KBM-7 (cell line): Measurements from ENCODE around the gene GUCA1C.
A peak's percentile ranks its signal among the peaks of the same experiment; 100 is the strongest.

Experiments
- DNase-seq: peaks from one replicate; pipeline ENCODE4 v3.0.0-alpha.2; 2015
- in situ Hi-C: fragments of 300-500 bp; cut with MboI; formaldehyde crosslinking; loops from 2 replicates; pipeline ENCODE4 v1.14.3; 2020; ENCODE audit warnings: low sequenced_read_pairs, low pct_unique_long_range_greater_than_20kb, mixed read lengths

The GUCA1C gene

DNA sequence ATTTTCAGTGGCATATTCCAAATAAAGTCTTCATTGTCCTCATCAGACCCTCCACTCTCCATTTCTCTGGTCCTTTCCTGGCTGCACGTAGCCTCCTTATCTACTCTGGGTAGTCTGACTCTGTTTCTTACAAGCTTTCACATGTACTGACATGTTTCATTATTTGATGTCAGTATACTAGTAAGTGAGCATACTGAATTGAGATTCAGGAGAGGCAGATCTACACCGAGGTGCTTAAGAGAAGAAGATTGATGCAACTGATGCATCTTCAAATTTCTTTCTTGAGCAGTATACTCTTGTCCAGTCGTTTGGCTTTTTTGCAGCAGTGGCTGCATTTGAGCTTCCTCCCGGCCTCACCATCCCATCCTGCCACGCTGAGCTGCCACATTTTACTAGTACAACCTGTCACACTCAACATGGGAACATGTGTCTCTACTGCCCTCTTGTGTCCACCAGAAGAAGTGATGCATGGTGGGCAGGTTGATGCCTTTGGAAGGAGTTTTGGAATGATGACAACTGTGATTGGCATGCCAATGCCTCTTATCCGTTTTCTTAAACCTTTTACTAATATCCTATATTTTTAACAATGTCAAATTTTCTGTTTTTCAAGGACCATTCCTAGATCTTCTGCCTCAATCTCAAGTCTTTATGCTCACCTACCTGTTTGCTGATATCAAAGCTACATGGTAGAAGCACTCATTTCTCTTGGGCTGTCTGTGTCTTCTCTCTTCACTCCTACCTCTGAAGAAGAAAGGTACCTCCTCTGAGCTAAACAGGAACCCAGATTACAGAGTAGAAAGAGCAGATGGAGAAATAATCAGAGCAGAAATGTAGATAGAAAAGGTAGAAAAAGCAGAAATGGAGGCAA is 38.7 kb downstream of the GUCA1C start:
- peak; percentile 65 for DNase-seq
- in situ Hi-C loops = loop anchor here (25.0 kb wide), 1 partner anchor 428 kb away; no protein-coding TSS in a partner anchor

DNA sequence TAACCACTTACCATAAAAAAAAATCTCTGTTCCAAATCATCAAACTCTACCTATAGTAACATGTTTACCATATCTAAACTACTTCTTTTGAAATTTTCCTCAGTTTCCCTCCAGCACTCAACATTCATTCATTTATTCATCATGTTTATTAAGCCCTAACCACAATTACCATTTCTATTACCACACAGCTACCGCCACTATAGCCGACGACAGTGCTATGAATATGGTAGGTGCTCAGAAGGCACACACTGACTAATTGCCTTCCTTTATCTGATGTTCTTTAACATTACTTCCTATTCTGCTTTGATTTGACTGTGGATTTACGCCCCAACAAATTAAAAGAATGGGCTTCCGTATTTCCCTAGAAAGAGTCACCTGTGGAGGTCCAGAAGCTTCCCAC is 43.9 kb downstream of the GUCA1C start:
- in situ Hi-C loops = loop anchor here (25.0 kb wide), 1 partner anchor 422 kb away; no protein-coding TSS in a partner anchor
- DNase-seq = no peak

DNA sequence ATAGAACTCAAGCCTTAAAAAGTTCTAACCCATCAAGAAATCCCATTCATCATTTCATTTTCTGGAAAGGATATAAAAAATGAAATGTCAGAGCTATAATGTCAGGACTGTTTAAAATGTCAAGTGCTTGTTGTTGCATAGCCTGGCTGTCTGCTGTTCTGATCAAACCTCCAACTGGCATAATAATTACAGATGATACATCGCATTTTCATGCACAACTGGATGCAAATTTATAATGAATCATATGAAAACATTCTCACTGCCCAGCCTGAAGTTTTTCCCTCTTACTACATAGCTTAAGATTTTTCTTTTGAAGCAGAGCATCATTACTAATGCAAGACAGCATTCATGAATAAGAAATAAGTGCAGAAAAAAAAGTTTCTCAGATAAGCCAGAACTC is 46.5 kb downstream of the GUCA1C start:
- no peak for DNase-seq
- in situ Hi-C loops = loop anchor here (25.0 kb wide), 1 partner anchor 420 kb away; no protein-coding TSS in a partner anchor

DNA sequence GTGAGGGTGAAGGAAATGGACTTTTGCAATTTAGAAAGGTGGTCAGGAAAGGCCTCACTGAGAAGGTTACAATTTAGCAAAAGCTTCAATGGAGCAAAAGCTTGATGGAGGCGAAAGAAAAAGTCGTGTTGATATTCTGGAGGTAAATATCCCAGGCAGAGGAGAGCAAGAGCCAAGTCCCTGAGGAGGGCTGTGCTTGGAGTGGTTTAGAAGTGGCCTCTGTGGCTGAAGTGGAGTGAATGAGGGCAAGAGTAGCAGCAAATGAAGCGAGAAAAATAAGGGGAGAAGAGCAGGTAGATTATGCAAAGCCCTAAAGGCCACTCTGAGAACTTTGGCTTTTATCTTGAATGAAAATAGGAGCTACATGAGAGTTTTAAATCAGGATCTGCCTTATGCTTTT is 54.1 kb downstream of the GUCA1C start:
- DNase-seq = no peak
- in situ Hi-C loops = no loop called here

DNA sequence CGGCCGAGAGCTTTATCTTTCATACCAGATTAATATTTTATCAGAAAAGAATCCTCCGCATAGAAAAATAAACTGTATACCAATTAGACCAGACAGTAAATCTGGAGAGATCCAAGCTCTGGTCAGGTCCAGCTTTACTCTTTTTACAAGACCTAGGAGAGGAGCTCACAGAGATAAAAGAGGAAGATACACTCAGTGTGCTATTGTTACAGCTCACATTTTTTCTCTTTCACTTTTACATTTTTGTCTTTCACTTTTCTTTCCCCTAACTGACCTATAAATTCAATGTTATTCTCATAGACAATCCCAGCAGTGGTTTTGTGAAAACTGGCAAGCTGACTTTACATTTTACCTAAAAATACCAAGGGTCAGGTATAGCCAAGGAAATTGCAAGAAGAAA is 55.8 kb downstream of the GUCA1C start:
- DNase-seq = no peak
- in situ Hi-C loops = no loop called here

DNA sequence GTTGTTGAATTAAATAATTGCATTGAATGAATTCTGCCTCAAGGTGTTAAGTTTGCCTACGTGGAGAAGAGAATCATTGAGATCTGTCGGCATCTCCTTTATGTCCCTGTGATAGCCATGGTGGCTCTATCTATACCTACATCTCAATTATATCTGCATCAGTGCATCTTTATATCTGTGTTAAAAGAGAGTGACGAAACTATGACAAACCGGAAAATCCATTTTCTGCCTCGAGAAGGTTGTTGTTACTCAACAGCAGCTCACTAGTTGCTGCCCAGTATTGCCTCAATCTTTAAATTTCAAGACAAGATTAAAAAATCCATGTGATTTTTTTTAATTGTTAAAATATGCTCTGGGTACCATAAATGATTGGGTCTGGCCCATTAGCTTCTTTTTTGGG is 58.7 kb downstream of the GUCA1C start:
- in situ Hi-C loops = no loop called here
- DNase-seq = no peak

DNA sequence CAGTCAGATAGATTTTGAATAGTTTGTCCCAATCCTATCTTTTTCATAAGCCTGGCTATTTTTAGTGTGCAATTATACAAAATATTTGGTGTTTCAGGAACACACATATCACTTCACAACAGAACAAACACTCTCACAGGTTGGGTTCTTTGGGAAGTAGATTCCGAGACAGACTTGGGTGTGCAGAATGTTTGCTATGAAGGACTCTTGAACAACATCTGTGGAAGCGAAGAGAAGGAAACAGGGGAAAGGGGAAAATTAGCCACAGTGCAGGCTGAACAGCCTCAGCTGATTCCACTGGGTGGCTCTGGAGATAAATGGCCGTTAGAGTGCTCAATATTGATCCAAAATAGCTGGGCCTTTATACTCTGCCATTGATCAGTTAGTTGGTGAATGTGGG is 61.8 kb downstream of the GUCA1C start:
- in situ Hi-C loops = no loop called here
- DNase-seq = no peak

DNA sequence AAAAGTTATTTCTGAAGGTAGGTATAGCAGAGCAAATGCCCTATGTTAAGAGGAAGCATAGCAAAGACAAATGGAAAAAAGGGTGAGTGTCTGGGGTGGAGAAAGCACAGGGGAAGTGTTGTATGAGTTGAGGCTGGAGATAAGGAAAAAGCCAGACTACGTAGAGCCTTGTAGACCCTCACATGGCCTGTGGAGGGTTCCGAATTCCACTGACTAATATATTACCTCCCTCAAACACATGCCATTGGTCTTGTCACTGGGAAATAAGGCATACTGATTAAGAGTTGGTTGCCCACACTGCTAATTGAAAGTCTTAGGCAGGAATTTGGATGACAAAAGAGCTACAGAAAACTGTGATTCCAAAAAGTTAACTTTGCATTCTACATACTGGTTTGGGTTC is 65.9 kb downstream of the GUCA1C start:
- in situ Hi-C loops = no loop called here
- no peak for DNase-seq

DNA sequence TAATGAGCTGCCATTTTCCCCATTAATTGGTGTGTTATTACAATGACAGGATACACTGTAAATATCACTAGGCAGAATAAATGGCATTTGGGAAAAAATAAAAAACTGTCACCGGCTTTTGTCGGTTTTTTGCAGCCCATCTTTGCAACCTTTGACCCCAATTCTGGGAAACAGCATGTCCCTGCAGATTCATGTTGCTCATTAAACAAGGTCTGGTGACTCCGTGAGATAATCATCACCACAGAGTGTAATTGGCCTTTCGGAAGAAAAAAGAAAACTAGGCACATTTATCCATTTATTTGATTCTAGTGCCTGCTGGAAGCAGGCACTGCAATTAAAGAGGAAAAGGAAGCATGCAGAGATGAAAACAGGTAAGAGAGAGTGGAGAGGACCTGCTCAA is 66.6 kb downstream of the GUCA1C start:
- in situ Hi-C loops = no loop called here
- no peak for DNase-seq

DNA sequence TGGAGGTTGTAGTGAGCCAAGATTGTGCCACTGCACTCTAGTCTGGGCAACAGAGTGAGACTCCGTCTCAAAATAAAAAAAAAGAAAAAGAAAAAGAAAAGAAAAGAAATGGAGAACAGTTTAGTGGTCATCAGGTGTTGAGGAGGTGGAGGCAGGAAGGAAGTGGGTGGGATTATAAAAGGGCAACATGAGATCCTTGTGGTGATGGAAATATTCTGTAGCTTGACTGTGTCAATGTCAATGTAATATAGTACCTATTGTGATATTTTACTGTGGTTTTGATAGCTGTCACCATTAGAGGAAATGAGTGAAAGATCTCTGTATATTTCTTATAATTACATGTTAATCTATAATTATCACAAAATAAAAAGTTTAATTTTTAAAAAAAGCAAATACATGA is 70.3 kb downstream of the GUCA1C start:
- in situ Hi-C loops = no loop called here
- no peak for DNase-seq

DNA sequence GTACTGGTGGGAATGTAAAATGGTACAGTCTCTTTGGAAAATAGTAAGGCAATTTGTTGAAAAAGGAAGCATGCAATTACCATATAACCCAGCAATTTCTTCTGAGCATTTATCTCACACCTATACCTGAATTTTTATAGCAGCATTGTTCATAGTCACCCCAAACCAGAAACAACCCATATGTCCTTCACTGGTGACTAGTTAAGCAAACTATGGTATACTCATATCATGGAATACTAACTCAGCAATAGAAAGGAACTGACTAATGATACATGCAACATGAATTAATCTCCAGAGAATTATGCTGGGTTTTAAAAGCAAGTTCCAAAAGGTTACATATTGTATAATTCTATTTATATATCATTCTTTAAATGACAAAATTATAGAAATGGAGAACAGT is 70.9 kb downstream of the GUCA1C start:
- in situ Hi-C loops = no loop called here

DNA sequence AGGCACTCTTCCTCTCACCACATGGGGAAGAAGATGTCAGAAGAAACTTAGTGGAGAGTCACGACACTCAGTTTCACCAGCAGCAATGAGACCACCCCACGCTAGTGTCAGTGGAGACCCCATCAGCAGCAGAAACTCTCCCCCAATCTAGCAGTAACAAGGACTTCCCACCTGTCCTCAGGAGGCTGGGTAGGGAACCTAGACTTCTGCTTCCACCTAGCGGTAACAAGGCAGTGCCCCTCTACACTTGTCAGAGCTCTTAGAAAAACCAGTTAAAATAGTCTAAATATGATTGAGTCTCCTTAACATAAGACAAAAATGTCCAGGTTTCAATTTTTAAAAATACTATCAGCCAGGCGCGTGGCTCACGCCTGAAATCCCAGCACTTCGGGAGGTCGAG is 73.8 kb downstream of the GUCA1C start:
- in situ Hi-C loops = no loop called here
- DNase-seq = no peak

More for the DNA sequence above, 70.9 kb downstream of the GUCA1C start:
- DNase-seq = no peak

DNA sequence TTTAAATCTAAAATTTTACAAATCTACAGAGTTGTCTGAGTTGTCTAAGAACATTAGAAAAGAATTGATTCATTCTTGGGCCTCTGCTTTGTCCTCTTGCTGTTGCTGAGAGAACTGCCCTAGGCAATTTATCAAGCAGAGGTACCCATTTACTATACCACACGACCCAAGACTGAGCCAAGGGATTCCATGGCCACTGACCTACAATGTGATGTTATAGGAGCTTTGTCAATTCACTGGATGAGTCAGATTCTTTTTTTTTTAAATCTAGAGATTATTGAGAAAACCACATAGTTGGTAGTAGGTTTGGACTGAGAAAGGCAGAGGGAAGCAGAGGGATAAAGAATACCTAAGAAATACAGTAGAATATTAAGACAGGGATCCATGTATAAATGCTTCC is 75.8 kb downstream of the GUCA1C start:
- DNase-seq = no peak
- in situ Hi-C loops = no loop called here

DNA sequence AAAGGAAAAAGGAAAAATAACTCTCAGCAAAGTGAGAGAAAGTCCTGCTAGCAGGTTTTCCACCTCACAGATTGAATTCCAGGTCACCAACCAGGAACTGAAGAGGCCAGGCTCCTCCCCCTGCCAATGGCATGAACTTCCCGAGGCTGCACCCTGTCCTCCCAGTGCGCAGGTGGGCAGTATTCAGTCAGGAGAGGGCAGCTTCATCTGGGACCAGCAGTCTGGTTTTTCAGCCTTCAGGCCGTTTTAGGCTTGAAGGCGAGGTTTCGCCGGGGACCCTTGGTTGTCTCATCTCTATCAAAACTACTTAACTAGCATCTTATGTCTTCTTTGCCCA is 89.9 kb downstream of the GUCA1C start:
- DNase-seq = no peak
- in situ Hi-C loops = no loop called here

DNA sequence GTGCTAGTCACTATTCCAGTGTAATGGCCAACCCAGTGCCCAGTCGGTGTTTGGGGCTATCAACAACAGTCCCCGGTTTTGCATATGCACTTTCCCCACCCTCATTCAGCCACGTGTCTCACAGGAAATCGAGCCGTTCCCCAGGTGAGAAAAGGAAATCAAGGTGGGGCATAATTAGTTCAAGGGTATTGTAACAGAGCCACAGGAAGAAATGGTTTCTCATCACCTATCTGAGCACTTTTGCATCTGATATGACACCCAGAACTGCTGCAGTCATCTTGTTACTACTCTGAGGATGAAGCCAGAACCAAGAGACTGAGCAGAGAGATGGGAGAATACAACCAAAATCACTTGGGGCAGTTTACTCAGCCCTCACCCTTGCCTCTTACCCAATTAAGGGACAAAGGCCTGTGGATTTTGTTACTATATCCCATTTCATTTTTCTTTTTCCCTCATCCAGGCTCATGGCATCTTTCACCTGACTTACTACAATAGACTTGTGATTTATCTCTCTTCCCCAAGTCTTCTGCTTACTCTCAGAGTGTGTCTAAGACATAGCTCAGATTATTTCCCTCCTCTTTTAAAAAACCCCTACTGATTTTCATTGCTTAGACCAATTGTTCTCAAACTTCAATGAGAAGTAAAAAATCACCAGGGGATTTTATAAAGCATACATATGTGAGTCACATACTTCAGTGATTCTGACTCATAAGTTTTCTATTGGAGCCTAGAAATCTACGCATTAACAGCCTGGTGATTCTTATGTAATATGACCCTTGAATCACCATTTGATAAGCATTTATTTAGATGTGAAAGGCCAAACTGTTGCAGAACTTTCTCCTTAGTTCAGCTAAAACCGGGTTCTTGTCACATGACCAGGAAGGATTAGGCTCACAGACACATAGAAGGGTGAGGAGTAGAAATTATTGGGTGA is 90.5 kb downstream of the GUCA1C start:
- DNase-seq = no peak
- in situ Hi-C loops = no loop called here

DNA sequence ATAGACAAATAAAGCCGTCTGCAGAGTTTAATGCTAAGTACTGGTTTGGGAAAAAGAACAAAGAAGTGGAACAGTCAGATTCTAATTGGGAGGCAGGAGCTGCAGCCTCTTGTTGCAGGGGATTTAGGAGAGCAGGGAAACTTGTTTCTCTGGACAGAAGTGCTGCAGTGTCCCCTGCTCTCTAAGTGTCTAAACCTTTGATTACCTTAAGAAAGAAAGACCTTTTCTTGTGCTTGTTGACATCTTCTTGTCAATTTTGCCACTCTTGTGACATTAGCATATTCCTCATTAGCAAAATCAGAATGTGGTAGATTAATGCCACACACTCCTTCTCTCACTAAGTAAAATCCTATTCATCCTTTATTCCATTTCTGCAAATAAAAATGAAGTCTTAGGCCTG is 92.3 kb downstream of the GUCA1C start:
- in situ Hi-C loops = no loop called here
- no peak for DNase-seq
